IPS-NIHi11 (cell line): ENCODE data around the gene DVL3.
A peak's percentile ranks its signal among the peaks of the same experiment; 100 is the strongest.
"Not testable (repeated sequence)": the region's sequence is repeated elsewhere in the genome, so short reads cannot be mapped to it uniquely, and the experiment has no call there.

ENCODE experiments used
- DNase-seq: peaks from one replicate; pipeline ENCODE4 v3.0.0; 2012; ENCODE audit warnings: mixed read lengths, low spot score

DVL3 gene

GRCh38 chr3:184155644-184156521, 706 bp downstream of the DVL3 start:
- DNase-seq, result peak; percentile 63

- peak; percentile 83 for DNase-seq
These were observed 1.4 kb downstream of the DVL3 start for GRCh38 chr3:184156522-184156955.

GRCh38 chr3:184157206-184157605, 2.0 kb downstream of the DVL3 start:
- DNase-seq, result no peak

- DNase-seq, result no peak
These were observed 3.2 kb downstream of the DVL3 start for GRCh38 chr3:184158404-184158803.

DNA sequence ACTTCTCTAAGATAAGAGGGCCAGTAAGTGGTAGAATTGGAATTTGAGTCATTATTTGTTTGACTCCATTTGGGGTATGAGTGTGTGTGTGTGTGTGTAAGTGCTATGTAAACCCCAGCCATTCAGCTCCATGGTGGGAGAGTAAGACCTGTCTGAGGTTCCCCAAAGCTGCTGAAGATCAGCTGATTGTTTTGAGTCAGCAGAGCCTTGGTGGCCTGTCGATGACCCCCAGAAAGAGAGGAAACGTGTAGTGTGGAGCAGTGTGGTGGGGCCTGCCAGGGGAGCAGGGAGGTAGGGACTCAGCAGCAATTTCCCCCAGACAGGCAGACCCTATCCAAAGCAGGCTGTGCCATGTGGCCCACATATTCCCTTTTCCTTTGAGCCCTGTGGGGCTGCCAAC, 5.3 kb downstream of the DVL3 start:
- no peak for DNase-seq

DNA sequence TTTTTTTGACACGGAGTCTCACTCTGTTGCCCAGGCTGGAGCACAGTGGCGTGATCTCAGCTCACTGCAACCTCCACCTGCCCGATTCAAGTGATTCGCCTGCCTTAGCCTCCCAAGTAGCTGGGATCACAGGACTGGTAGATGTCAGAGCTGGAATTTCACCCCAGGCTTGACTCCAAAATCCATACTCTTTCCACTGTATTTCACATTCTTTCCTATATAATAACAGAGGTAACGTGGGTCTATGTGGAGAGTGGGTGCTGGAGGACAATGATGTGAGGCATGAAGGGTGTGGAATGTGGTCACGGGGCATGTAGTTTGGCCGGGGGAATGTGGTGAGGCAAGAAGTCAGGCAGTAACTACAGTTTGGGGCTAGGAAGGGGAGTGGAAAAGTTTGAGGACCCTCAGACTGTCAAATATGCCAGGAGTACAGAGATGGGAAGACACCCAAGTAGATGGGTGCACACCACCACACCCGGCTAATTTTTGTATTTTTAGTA, 7.4 kb downstream of the DVL3 start:
- DNase-seq, result not testable (repeated sequence)

GRCh38 chr3:184164648-184165330, 9.6 kb downstream of the DVL3 start:
- no peak for DNase-seq

- no peak for DNase-seq
These were observed 10.4 kb downstream of the DVL3 start for GRCh38 chr3:184165543-184165942.

DNA sequence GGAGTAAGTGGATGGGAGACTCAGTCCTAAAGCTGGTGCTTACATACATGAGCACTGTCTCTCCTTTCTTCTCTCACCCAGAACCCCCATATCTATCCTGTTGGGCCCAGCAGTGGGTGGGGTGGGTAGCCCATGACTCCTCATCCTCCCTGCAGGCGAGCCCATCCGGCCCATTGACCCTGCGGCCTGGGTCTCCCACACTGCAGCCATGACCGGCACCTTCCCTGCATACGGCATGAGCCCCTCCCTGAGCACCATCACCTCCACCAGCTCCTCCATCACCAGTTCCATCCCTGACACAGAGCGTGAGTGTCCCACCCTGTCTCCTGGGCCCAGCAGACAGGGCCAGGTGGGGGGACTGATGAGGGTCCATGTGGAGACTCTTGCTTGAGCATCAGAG, 11.5 kb downstream of the DVL3 start:
- no peak for DNase-seq

GRCh38 chr3:184167786-184168185, 12.6 kb downstream of the DVL3 start:
- DNase-seq, result no peak

DNA sequence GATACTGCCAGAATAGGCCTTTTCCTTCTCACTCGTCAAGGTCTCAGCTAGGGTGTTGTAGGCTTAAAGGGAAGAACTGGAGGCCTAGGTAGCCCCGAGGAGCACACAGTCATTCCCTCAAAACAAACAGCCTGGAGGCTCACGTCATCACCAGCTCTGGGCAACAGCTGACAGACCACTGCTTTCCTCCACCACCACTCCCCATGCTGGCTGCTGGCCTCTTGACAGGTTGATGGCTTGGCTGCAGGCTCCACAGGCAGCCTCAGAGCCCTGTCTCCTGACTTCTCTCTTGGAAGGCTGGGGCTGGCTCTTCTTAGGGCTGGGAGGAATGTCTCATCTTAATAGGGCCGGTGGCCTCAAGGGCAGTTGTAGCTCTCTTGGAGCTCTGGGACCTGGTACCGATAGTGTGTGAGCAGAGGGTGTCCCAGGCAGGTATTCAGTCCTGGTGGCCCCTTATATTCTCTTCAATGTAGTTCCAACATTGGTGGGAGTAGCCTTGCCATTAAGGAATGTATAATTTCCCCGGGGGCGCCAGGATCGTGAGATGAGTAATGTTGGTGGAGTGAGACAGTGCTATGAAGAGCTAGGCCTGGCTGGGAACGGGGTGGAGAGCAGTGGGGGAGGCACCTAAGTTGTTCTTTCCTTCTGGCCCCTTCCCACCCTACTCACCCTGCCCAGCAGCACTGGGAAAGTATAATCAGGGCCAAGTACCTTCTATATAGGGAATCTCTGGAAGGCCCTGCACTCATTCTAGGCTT, 13.4 kb downstream of the DVL3 start:
- no peak for DNase-seq

- peak; percentile 34 for DNase-seq
These were observed 15.0 kb downstream of the DVL3 start for GRCh38 chr3:184169896-184170875.

DNA sequence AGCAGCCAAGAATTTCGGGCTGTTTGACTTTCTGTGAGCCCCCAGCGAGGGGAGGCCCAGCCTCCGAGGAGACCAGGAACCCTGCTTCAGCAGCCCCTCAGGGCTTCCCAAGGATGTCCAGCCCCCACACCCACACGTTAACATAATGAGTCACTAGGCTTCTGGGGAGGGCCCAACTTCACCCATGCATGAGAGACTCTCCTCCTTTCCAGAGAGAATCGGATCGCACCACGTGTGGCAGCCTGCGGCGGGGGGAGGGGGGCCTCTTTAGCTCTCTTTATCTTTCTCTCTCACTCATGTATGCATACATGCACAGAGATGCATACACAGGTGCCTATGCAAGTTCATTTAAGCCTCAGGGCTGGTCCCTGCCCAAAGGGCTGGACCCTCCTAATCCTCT, 16.4 kb downstream of the DVL3 start:
- no peak for DNase-seq

- DNase-seq, result no peak
These were observed 17.6 kb downstream of the DVL3 start for GRCh38 chr3:184172681-184173373.

- no peak for DNase-seq
These were observed 18.2 kb downstream of the DVL3 start for GRCh38 chr3:184173374-184173722.

DNA sequence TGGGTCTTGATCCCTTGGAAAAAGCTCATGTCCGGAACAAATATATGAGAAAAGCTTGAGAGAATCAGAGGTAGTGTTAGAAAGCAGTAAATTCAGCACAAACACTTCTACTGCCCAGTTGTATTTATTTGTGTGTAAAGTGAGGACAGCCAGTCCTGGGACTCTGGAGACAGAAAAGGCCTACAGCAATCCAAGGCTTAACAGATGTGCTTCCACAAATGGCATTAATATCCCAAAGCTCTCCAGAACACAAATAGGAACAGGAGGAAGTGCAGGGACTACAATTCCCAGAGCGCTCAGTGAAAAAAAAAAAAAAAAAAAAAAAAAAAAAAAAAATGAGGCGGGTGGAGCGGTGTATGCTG, 19.1 kb downstream of the DVL3 start:
- DNase-seq, result no peak

DNA sequence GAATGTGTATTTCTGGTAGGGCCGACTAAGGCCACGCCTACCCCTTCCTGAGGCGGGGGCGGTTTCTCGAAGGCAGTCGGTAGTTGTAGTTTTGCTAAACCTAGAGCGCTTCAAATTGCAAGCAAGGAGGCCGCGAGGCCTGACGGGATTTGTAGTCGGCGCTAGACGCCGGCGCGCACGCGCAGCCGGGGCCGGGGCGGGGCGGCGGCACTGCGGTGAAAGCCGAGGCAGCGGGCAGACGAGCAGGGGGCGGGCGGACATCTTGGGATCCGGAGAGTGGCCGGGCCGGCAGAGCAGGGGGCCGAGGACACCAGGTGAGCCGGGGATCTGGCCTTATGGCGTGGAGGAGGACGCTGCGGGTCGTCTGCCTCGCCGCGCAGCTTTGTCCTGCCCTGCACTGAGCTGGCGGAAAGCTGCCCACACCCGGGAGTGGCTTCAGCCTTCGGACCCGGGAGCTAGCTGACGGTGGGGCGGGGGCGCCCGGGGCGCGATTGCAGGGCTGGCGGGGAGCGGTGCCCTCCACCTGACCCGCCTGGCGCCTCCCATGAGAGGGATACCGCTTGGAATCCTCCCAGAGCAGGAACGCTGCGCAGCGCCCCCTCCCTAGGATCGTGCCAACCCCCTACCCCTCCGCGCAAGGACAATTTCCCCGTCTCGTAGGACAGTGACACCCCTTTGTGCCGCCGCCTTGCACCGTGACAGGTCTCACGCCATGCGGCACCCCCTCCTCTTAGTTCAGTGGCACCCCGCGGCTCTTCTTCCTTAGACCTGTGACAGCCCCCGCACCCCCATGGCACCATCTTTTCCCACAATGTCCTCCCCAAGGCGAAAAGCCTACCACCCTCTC, 19.7 kb downstream of the DVL3 start, which contains the start of gene AP2M1:
Gene AP2M1, plus strand, starts transcription at position 210 of the 847 bp plus-strand sequence. CDS start 2,139 bp downstream, outside the sequence.
- peak; percentile 97 for DNase-seq

DNA sequence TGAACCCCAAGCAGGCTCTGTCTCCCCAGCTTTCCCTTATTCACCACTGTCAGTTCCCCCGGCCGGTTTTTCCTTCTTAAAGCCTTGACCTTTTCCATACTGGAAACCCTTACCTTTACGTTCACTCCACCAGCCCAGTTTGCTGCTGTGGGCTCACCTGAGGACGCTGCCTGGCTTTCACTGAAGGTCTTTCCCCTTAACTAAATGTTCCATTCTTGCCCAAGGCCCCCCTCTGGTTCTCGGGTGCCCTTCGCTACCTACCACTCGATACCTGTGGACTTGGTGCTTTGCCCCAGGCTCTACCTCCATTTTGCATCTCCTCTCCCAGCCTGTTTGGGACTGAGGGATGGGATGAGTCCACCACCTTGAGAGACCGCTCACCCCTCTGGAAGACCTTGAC, 20.3 kb downstream of the DVL3 start:
- no peak for DNase-seq

DNA sequence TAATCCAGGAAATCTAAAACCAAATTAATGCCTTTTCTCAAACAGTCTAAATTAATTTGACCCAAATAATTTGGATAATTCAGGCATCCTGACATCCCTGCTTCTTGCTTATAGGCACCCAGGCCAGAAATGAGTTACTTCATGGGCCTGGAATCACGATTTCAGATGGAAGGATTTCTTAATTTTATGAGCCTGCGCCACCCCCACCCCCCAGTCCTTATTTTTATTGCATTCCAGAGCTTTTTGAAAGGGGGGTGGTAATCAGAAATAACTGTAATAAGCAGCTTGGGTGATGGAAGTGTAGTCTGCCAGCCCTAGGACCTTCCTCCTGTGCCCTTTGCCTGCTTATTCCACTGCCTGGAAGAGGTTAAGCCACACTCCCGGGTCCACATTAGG, 20.8 kb downstream of the DVL3 start:
- DNase-seq, result no peak
